ENCODE data around the gene EXOC6. TPM values are rescaled to one million over a fixed set of nuclear protein-coding genes. Genes with fewer than 3 reads are reported as not detected.
A peak's percentile ranks its signal among the peaks of the same experiment; 100 is the strongest.
"Not testable (repeated sequence)": the region's sequence is repeated elsewhere in the genome, so short reads cannot be mapped to it uniquely, and the experiment has no call there.

Gene EXOC6
- total RNA-seq, 3 donors from 2014 or later = 10.3 to 11.2 (median 10.8) TPM

DNA sequence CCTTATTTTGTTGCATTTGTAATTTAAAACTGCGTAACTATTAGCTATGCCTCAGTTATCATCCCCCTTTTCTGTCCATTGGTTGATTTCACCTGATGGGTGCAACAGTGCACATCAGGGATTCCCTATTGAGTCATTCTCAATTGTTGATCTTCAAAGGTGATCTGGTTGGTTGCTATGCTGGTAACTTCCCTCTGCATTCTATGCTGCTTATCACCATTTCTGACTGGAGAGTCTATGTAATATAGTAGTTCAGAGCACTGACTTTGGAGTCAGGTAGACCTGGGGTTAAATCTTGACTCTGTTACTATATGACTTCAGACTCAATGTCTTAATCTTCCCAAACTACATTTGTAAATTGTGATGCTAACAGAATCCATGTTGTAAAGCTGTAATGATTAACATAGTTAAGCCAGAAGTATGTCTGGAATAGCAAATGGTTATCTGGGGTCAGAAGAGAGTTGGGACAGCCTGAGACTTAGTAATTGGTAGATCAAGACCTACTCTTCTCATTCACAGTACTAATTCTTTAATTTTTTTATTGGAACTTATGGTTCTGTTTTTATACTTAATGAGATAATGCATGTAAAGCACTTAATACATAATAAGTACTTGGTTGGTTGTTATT is 38.1 kb downstream of the EXOC6 start:
- Mint-ChIP-seq H3K36me3 (ENCODE audit: insufficient read depth) (no peaks in the 10 kb centered on the region), H3K9me3 (no peaks in the 10 kb centered on the region), H3K4me3 (no peak overlapping the region), H3K4me1 (ENCODE audit: low read depth) (peaks cover 3% of the 10 kb centered on the region), H3K27me3 (ENCODE audit: low read depth) (no peaks in the 10 kb centered on the region)
- ATAC-seq = no peak
- DNase-seq = no peak

DNA sequence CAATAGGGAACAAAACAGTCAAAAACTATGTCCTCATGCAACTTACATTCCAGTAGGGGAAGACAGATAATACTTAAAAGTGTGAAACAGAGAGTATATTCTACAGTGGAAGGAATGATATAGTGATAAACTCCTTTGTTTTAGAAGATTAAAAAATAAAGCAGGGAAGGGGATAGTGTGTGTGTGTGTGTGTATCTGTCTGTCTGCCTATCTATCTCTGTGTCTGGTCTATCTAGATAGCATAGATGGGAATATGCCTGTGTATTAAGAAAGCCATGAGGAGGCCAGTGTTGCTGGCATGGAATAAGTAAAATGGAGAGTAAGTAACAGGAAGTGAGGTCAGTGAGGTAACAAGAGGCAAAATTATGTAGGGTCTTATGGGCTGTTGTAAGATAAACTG is 42.2 kb downstream of the EXOC6 start:
- Mint-ChIP-seq H3K9me3 (no peaks in the 10 kb centered on the region), H3K27me3 (ENCODE audit: low read depth) (no peaks in the 10 kb centered on the region), H3K4me1 (ENCODE audit: low read depth) (peaks cover 10% of the 10 kb centered on the region), H3K4me3 (no peak overlapping the region), H3K36me3 (ENCODE audit: insufficient read depth) (peaks cover 4% of the 10 kb centered on the region)
- DNase-seq (no peak), ATAC-seq (no peak)

DNA sequence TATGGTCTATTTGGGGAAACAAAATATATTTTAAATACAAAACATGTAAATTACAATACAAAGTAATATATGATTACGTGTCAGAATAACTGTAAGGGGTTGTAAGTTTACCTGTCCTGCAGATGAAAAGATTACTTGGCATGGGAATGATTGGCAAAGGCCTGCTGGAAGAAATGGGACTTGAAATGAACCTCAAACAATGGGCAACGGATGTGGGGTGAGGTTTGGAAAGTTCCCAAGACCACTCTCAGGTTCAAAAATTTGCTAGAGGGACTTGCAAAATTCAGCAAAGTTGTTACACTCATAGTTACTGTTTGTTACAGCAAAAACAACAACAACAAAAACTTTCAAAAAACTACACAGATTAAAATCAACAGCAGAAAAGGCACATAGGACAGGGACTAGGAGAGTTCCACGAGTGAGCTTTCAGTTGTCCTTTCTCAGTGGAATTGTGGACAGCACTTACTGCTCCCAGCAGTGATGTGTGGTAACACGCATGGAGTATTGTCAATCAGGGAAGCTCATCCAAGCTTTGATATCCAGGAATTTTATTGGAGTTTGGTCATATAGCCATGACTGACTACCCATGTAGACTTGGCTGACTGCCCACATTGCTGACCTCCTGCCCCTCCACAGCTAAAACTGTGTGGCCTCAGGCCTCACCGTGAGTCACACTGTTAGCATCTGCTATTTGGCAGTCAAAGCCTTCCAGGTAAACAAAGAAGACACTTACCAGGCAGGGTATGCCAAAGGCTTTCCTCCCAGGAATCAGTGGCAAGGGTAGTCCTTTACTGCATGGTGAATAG is 43.8 kb downstream of the EXOC6 start:
- Mint-ChIP-seq H3K27me3 (ENCODE audit: low read depth) (no peaks in the 10 kb centered on the region), H3K9me3 (no peaks in the 10 kb centered on the region), H3K36me3 (ENCODE audit: insufficient read depth) (peaks cover 4% of the 10 kb centered on the region), H3K4me3 (no peak overlapping the region), H3K4me1 (ENCODE audit: low read depth) (peaks cover 7% of the 10 kb centered on the region)
- no peak for DNase-seq
- ATAC-seq = no peak

DNA sequence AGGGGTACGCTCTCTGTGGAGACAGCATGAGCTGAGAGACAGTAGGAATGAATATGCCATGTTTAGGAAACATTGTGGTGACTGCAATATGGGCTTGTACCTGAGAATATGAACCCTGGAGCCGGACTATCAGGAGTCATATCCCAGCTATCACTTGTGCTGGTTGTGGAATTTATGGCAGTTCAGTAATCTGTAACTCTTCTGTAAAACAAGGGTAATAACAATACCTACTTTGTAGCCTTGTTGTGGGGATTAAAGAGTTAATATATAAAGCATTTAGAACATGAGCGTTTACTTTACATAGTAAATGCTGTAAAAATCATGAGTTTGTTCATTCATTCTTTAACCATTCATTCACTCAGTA is 44.4 kb downstream of the EXOC6 start:
- Mint-ChIP-seq H3K36me3 (ENCODE audit: insufficient read depth) (peaks cover 5% of the 10 kb centered on the region), H3K27me3 (ENCODE audit: low read depth) (no peaks in the 10 kb centered on the region), H3K4me1 (ENCODE audit: low read depth) (peaks cover 7% of the 10 kb centered on the region), H3K9me3 (no peaks in the 10 kb centered on the region), H3K4me3 (no peak overlapping the region)
- DNase-seq (no peak), ATAC-seq (no peak)

DNA sequence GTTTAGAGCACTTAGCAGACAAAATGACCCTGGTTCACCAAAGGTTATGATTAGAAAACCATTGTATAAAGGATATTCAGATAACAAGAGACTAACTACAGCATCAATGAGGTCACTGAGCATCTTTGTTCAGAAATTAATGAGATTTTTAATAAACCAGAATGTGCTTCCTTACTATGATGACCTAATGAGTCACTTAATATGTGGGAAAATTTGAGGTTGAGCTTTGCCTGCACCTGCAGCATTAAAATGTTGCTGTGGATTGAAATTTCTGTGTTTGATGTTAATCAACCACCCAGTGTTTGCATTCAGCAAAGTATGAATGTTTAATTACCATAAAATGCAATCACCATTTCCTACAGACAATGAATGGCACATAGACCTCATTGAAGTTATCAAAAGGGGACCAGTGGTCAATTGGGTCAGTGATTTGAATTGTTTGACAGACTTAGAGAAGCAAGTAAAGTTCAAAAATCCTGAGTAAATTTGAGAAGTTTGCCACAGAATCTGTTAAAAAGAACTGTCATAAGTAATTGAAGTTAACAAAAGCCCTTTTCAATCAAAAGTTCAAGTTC is 45.8 kb downstream of the EXOC6 start:
- H3K9me3 Mint-ChIP-seq = no peaks in the 10 kb centered on the region

DNA sequence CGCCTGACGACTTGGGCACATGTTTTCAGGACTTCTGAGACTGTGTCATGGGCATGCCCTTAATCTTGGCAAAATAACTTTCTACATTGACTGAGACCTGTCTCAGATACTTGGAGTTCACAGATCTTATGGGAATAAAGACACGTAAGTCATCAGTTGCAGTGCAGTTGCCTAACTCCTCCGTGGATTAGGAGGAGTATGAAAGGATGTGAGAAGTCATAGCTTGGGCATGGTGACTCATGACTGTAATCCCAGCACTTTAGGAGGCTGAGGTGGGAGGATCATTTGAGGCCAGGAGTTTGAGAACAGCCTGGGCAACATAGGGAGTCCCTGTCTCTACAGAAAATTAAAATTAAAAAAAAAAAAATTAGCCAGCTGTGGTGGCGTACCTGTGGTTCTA is 49.6 kb downstream of the EXOC6 start:
- Mint-ChIP-seq H3K27me3 (ENCODE audit: low read depth) (no peaks in the 10 kb centered on the region), H3K9me3 (no peaks in the 10 kb centered on the region), H3K36me3 (ENCODE audit: insufficient read depth) (peaks cover 8% of the 10 kb centered on the region), H3K4me3 (no peak overlapping the region), H3K4me1 (ENCODE audit: low read depth) (peaks cover 23% of the 10 kb centered on the region)
- ATAC-seq (no peak), DNase-seq (no peak)

More for the DNA sequence above, 45.8 kb downstream of the EXOC6 start:
- no peak for DNase-seq
- peaks cover 8% of the 10 kb centered on the region for H3K36me3 Mint-ChIP-seq (ENCODE audit: insufficient read depth)
- H3K4me3 Mint-ChIP-seq = no peak overlapping the region
- ATAC-seq = no peak
- H3K27me3 Mint-ChIP-seq (ENCODE audit: low read depth) = no peaks in the 10 kb centered on the region
- peaks cover 7% of the 10 kb centered on the region for H3K4me1 Mint-ChIP-seq (ENCODE audit: low read depth)

DNA sequence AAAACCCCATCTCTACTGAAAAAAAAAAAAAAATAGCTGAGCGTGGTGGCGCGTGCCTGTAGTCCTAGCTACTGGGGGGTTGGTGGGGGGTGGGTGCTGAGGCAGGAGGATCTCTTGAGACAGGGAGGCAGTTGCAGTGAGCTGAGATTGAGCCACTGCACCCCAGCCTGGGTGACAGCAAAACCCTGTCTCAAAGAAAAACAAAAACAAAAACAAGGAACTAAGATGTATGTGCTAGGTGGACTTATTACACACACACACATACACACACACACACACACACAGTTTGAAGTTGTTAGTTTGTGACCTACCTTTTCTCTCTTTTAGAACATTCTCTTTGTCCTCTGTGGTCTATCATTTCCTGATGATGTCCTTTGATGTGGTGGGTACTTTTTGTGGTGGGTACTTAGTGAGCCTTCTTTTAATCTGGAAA is 53.5 kb downstream of the EXOC6 start:
- DNase-seq (no peak), ATAC-seq (peak; percentile 23 to 41)
- H3K27me3 Mint-ChIP-seq (ENCODE audit: low read depth) = no peaks in the 10 kb centered on the region
- no peaks in the 10 kb centered on the region for H3K9me3 Mint-ChIP-seq
- peaks cover 18% of the 10 kb centered on the region for H3K4me1 Mint-ChIP-seq (ENCODE audit: low read depth)
- peaks cover 17% of the 10 kb centered on the region for H3K36me3 Mint-ChIP-seq (ENCODE audit: insufficient read depth)
- peak overlapping the region; percentile 57 for H3K4me3 Mint-ChIP-seq

DNA sequence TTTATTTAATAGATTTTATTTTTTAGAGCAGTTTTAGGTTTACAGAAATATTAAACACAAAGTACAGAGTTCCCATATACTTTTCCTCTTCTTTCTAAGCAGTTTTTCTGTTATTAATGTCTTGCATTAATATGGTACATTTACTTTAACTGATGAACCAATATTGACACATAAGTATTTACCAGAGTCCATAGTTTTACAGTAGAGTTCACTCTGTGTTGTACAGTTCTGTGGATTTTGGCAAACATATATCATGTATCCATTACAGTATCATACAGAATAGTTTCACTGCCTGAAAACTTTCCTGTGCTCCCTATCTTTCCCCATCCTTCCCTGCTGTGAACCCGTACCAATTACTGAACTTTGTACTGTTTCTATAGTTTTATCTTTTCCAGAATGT is 55.3 kb downstream of the EXOC6 start:
- H3K4me1 Mint-ChIP-seq (ENCODE audit: low read depth) = peaks cover 18% of the 10 kb centered on the region
- H3K36me3 Mint-ChIP-seq (ENCODE audit: insufficient read depth) = peaks cover 19% of the 10 kb centered on the region

DNA sequence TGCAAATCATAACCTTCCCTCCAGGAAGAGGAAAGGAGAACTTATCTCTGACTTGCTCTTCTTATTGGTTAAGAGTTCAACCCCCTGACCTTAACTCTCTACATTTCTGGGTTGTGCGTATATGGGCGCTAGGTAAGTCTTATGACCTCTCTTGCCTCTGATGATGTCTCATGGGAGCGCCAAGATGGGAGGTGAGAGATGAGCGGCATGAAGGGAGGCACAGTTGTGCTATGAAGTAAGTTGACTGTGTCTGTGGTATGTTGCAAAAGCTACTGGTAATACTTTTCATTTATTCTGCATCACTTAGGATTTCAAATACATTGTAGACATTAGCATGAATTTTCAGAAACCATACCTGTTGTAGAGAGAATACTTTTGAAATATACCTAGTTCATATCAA is 59.0 kb downstream of the EXOC6 start:
- peaks cover 5% of the 10 kb centered on the region for H3K4me1 Mint-ChIP-seq (ENCODE audit: low read depth)
- H3K27me3 Mint-ChIP-seq (ENCODE audit: low read depth) = no peaks in the 10 kb centered on the region
- no peak overlapping the region for H3K4me3 Mint-ChIP-seq
- peaks cover 22% of the 10 kb centered on the region for H3K36me3 Mint-ChIP-seq (ENCODE audit: insufficient read depth)
- DNase-seq = no peak
- H3K9me3 Mint-ChIP-seq = no peaks in the 10 kb centered on the region
- no peak for ATAC-seq

More for the DNA sequence above, 55.3 kb downstream of the EXOC6 start:
- DNase-seq (no peak), ATAC-seq (no peak)
- Mint-ChIP-seq H3K4me3 (no peak overlapping the region), H3K9me3 (no peaks in the 10 kb centered on the region), H3K27me3 (ENCODE audit: low read depth) (no peaks in the 10 kb centered on the region)

DNA sequence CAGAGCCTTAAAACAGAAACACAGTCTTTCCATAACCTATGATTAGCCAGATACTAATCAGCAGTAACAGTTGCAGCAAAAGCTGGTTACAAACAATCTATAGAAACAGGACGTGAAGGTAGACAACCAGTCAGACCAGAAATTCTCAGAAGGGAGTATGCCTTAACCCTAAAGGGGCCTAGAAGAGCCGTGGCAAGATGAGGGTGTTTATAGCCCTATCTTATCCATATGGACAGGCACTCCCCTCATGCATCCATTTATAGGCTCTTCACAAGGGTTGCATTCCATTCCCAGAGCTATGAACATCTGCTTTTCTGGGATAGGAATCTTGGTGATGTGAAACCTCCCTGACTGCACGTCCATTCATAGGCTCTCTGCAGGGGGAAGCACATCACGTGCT is 64.3 kb downstream of the EXOC6 start:
- not testable (repeated sequence) for H3K27me3 Mint-ChIP-seq (ENCODE audit: low read depth); H3K9me3 Mint-ChIP-seq; H3K4me1 Mint-ChIP-seq (ENCODE audit: low read depth); ATAC-seq; H3K36me3 Mint-ChIP-seq (ENCODE audit: insufficient read depth); H3K4me3 Mint-ChIP-seq; DNase-seq

DNA sequence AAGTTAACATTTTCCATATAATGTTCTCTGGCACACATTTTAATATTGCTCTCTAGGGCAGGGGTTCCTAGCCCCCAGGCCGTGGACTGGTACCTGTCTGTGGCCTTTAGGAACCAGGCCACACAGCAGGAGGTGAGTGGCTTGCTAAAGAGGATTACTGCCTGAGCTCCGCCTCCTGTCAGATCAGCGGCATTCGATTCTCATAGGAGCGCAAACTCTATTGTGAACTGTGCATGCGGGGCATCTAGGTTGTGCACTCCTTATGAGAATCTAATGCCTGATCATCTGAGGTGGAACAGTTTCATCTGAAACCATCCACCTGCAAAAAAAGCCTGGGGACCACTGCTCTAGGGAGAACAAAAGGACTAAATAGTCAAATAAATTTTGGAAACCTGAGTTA is 65.7 kb downstream of the EXOC6 start:
- peaks cover 7% of the 10 kb centered on the region for H3K36me3 Mint-ChIP-seq (ENCODE audit: insufficient read depth)
- no peak overlapping the region for H3K4me3 Mint-ChIP-seq
- no peak for DNase-seq
- H3K27me3 Mint-ChIP-seq (ENCODE audit: low read depth) = no peaks in the 10 kb centered on the region
- no peaks in the 10 kb centered on the region for H3K9me3 Mint-ChIP-seq
- no peak for ATAC-seq
- H3K4me1 Mint-ChIP-seq (ENCODE audit: low read depth) = no peaks in the 10 kb centered on the region

DNA sequence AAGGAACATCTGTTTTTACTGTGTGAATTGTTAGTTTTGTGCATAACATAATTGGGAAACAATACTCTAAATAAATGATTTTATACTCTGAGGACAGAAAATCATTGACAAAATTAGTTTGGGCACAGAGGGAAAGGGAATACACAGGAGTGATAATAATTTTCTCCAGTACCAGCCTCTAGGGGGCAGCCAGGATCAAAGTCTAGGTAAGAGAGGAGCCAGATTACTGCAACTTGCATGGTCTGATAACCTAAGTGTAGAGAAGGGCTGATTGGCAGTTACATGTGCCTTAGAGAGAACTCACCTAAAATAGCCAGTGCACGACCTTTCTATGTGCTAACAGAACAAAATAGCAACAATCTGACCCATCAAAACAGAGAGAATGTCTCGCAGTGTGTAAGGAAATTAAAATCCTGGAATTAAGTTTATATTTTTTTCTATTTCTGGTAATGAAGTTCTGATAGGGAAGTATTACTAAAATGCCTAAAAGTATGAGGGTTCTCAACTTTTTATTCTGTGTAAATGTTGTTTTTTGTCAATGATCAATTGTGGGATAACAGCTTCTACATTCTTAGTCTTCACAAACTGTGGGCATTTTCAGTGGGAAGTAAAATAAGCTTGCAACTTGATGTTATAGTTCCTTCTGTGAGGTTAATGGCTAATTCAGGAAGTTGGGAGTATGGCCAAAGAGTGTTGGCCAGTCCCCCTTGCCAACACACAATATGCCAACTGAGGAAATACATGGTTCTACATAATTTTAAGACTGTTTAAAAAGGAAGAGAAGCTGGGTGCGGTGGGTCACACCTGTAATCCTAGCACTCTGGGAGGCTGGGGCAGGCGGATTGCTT is 66.4 kb downstream of the EXOC6 start:
- H3K27me3 Mint-ChIP-seq (ENCODE audit: low read depth) = no peaks in the 10 kb centered on the region
- DNase-seq (peak; percentile 29), ATAC-seq (peak; percentile 74 to 83)
- H3K9me3 Mint-ChIP-seq = no peaks in the 10 kb centered on the region
- H3K4me1 Mint-ChIP-seq (ENCODE audit: low read depth) = no peaks in the 10 kb centered on the region
- peaks cover 6% of the 10 kb centered on the region for H3K36me3 Mint-ChIP-seq (ENCODE audit: insufficient read depth)
- no peak overlapping the region for H3K4me3 Mint-ChIP-seq

DNA sequence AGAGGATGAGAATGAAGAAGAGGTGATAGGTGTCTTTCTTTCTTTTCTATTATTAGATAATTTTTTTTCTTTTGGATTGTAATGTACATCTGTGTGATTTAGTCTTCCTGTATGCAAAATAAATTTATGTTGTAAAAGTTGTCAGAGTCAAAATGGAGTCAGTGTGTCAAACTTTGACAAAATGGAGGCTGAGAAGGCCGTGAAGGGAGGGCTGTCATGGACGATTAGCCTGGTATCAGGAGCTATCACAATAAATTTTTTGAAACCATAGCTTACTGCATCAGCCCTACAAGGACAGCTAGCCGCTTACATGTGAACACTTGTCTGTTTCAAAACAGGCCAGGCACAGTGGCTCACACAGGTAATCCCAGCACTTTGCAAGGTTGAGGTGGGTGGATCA is 67.6 kb downstream of the EXOC6 start:
- peaks cover 12% of the 10 kb centered on the region for H3K36me3 Mint-ChIP-seq (ENCODE audit: insufficient read depth)
- peaks cover 2% of the 10 kb centered on the region for H3K9me3 Mint-ChIP-seq
- no peak overlapping the region for H3K4me3 Mint-ChIP-seq
- H3K4me1 Mint-ChIP-seq (ENCODE audit: low read depth) = no peaks in the 10 kb centered on the region
- DNase-seq (no peak), ATAC-seq (no peak)
- no peaks in the 10 kb centered on the region for H3K27me3 Mint-ChIP-seq (ENCODE audit: low read depth)

DNA sequence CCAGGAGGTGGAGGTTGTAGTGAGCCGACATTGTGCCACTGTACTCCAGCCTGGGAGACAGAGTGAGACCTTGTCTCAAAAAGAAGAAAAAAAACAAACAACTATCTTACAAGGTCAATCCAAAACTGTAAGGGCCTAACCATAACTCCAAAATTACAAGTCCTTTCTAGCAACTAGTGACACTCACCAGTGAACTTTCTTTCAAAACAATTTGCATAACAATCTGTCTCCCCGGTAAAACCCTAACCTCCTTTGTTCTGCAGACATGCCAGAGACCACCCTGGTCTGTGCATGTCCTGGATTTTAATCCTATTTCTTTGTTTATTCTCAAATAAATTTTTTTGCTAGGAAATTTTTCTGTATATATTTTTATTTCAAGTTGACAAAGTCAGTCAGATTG is 68.1 kb downstream of the EXOC6 start:
- Mint-ChIP-seq H3K36me3 (ENCODE audit: insufficient read depth) (peaks cover 14% of the 10 kb centered on the region), H3K27me3 (ENCODE audit: low read depth) (no peaks in the 10 kb centered on the region), H3K4me1 (ENCODE audit: low read depth) (no peaks in the 10 kb centered on the region), H3K4me3 (no peak overlapping the region), H3K9me3 (peaks cover 5% of the 10 kb centered on the region)
- ATAC-seq (no peak), DNase-seq (no peak)

Measured in activated T-cell treated with anti-CD3 and anti-CD28 coated beads, Interleukin-2, amount 50 U/mL, for 4 hours (primary cell).